Natural killer cell (primary cell): ENCODE data around the gene ALK. TPM values are rescaled to one million over a fixed set of nuclear protein-coding genes. Genes with fewer than 3 reads are reported as not detected.

Experiments
- ATAC-seq, 3 donors: fragments of 150-1000 bp in 2 of 3; fragments of 200-7000 bp in 1 of 3; cut with Tn5 transposase; 1 replicate in 1 of 3; 2 replicates in 2 of 3; pipeline ENCODE4 v1.10.0; 2021; ENCODE audit warnings: mild to moderate bottlenecking in 2 of 3, moderate library complexity in 2 of 3
- DNase-seq, 2 donors: peaks; one replicate each; pipeline versions ENCODE4 v3.0.0 to v3.0.0-alpha.2; 2013 to 2021; ENCODE audit warnings: mixed read lengths in 1 of 2
- H3K27ac ChIP-seq: one replicate; pipeline ENCODE4 v1.5.1; 2013; ENCODE audit warnings: mild to moderate bottlenecking, low read length
- H3K27me3 ChIP-seq: one replicate; pipeline ENCODE4 v1.6.1; 2013; ENCODE audit warnings: low read length; ENCODE audit not compliant: control insufficient read depth, insufficient read depth
- H3K36me3 ChIP-seq: one replicate; pipeline ENCODE4 v1.6.1; 2013; ENCODE audit warnings: low read length; ENCODE audit not compliant: control insufficient read depth, insufficient read depth
- H3K4me1 ChIP-seq: one replicate; pipeline ENCODE4 v1.6.1; 2013; ENCODE audit warnings: low read length; ENCODE audit not compliant: control insufficient read depth, insufficient read depth
- H3K4me3 ChIP-seq: one replicate; pipeline ENCODE4 v1.5.1; 2013; ENCODE audit warnings: low read length
- H3K9me3 ChIP-seq: one replicate; pipeline ENCODE4 v1.6.1; 2013; ENCODE audit warnings: low read length; ENCODE audit not compliant: control insufficient read depth, insufficient read depth
- H3K27ac Mint-ChIP-seq, 2 donors: one replicate each; pipeline ENCODE4 v1.8.0; 2022; ENCODE audit warnings: mild to moderate bottlenecking in 2 of 2, mixed read lengths in 2 of 2, moderate library complexity in 1 of 2
- H3K27me3 Mint-ChIP-seq, 2 donors: one replicate each; pipeline ENCODE4 v1.8.0; 2022; ENCODE audit warnings: low read depth in 2 of 2, mixed read lengths in 2 of 2
- H3K36me3 Mint-ChIP-seq: one replicate; pipeline ENCODE4 v1.8.0; 2022; ENCODE audit warnings: mixed read lengths
- H3K4me1 Mint-ChIP-seq, 2 donors: one replicate each; pipeline ENCODE4 v1.8.0; 2022; ENCODE audit warnings: mixed read lengths in 2 of 2
- H3K4me3 Mint-ChIP-seq: one replicate; pipeline ENCODE4 v1.8.0; 2022; ENCODE audit warnings: mild to moderate bottlenecking, moderate library complexity, mixed read lengths
- H3K9me3 Mint-ChIP-seq, 2 donors: one replicate each; pipeline ENCODE4 v1.8.0; 2022; ENCODE audit warnings: mixed read lengths in 2 of 2
- CTCF ChIP-seq: fragments of 200-600 bp; IDR thresholded peaks from one replicate; pipeline ENCODE4 v1.8.0; 2022; ENCODE audit warnings: antibody characterized with exemption
- WGBS: methylation state at CpG from one replicate; pipeline ENCODE4 v1.1.7; 2013; ENCODE audit warnings: missing lambda C conversion rate; ENCODE audit not compliant: insufficient coverage; 5-methylcytosine and 5-hydroxymethylcytosine counted together
- intact Hi-C: fragments of 100-400 bp; cut with micrococcal nuclease; formaldehyde crosslinking; loops from one replicate; pipeline ENCODE4 v1.14.2; 2022
- total RNA-seq, 4 donors: library from RNA; stranded (reverse); fragments of 120-200 nt in 1 of 4; gene quantifications; one replicate each; pipeline versions ENCODE4 v1.2.3 to v1.2.4, GENCODE V29; 2013 to 2022

The ALK gene
- total RNA-seq, 3 donors from 2014 or later (not counting 1 experiment from before 2014, with no cell fraction given) = not detected

GRCh38 chr2:29191817-29192216 is 729.6 kb downstream of the ALK start:
- no peak for ATAC-seq
- H3K27ac ChIP-seq = no peak overlapping the region
- H3K27me3 Mint-ChIP-seq = no peaks in the 10 kb centered on the region
- H3K36me3 ChIP-seq = peaks cover 12% of the 10 kb centered on the region
- no peak overlapping the region for H3K27ac Mint-ChIP-seq
- no peaks in the 10 kb centered on the region for H3K27me3 ChIP-seq
- 93% methylated on average over 5 of the region's 6 CpGs for WGBS
- no peaks in the 10 kb centered on the region for H3K9me3 ChIP-seq
- H3K4me3 Mint-ChIP-seq = no peak overlapping the region
- no peaks in the 10 kb centered on the region for H3K4me1 ChIP-seq
- peaks cover 7% of the 10 kb centered on the region for H3K36me3 Mint-ChIP-seq
- TF ChIP-seq CTCF = no peak
- no peaks in the 10 kb centered on the region for H3K9me3 Mint-ChIP-seq
- DNase-seq = no peak
- intact Hi-C loops = no loop called here
- H3K4me1 Mint-ChIP-seq = peaks cover 4 to 5% of the 10 kb centered on the region in 2 donors
- no peak overlapping the region for H3K4me3 ChIP-seq

DNA sequence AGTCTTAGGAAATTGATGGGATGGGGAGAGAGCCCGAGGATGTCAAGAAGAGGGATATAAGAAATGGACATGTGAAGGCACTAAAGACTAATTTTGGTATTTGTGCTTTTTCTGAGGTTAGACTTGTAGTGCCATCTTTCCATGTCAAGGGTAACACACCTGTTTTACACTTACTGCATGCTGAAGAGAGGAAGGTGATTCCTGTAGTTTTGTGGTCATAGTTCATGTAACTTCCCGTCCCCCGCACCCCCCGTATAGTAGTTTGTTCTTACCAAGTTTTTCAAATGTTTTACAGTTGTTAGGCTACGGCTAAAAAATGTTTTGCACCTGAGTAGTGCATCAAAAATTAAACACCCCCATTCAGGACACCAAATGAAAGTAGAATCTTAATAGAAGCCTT is 732.3 kb downstream of the ALK start:
- no peak for DNase-seq

GRCh38 chr2:29187926-29188325 is 733.5 kb downstream of the ALK start:
- Histone ChIP-seq H3K4me3 (no peak overlapping the region), H3K9me3 (no peaks in the 10 kb centered on the region), H3K4me1 (no peaks in the 10 kb centered on the region), H3K27me3 (no peaks in the 10 kb centered on the region), H3K27ac (no peak overlapping the region), H3K36me3 (peaks cover 22% of the 10 kb centered on the region)
- no peak for TF ChIP-seq CTCF
- Mint-ChIP-seq H3K4me1 (no peaks in the 10 kb centered on the region), H3K36me3 (peaks cover 7% of the 10 kb centered on the region), H3K27ac (no peak overlapping the region), H3K9me3 (no peaks in the 10 kb centered on the region), H3K4me3 (no peak overlapping the region), H3K27me3 (no peaks in the 10 kb centered on the region)
- no peak for ATAC-seq
- intact Hi-C loops = no loop called here
- 91% methylated on average over 2 of the region's 2 CpGs for WGBS
- DNase-seq = no peak

More for the DNA sequence above, 732.3 kb downstream of the ALK start:
- no peaks in the 10 kb centered on the region for H3K4me1 ChIP-seq
- Mint-ChIP-seq H3K4me1 (no peaks in the 10 kb centered on the region), H3K9me3 (no peaks in the 10 kb centered on the region), H3K36me3 (peaks cover 7% of the 10 kb centered on the region), H3K4me3 (no peak overlapping the region), H3K27me3 (no peaks in the 10 kb centered on the region), H3K27ac (no peak overlapping the region)
- no peaks in the 10 kb centered on the region for H3K27me3 ChIP-seq
- H3K36me3 ChIP-seq = peaks cover 17% of the 10 kb centered on the region
- no peak for TF ChIP-seq CTCF
- no peak overlapping the region for H3K27ac ChIP-seq
- H3K4me3 ChIP-seq = no peak overlapping the region
- peak in 1 of 3 donors; percentile 48 for ATAC-seq
- WGBS = 15% methylated on average over 1 of the region's 5 CpGs
- no peaks in the 10 kb centered on the region for H3K9me3 ChIP-seq
- intact Hi-C loops = no loop called here

GRCh38 chr2:29186817-29187216 is 734.6 kb downstream of the ALK start:
- no peaks in the 10 kb centered on the region for H3K27me3 Mint-ChIP-seq
- no peak overlapping the region for H3K27ac Mint-ChIP-seq
- no peaks in the 10 kb centered on the region for H3K9me3 Mint-ChIP-seq
- peaks cover 24% of the 10 kb centered on the region for H3K36me3 ChIP-seq
- H3K9me3 ChIP-seq = no peaks in the 10 kb centered on the region
- no peaks in the 10 kb centered on the region for H3K27me3 ChIP-seq
- no CpG with 5 or more reads among the region's 1 CpG for WGBS
- ATAC-seq = no peak
- no peak overlapping the region for H3K27ac ChIP-seq
- no peak for DNase-seq
- no peaks in the 10 kb centered on the region for H3K4me1 Mint-ChIP-seq
- no peak for TF ChIP-seq CTCF
- H3K4me1 ChIP-seq = no peaks in the 10 kb centered on the region
- peaks cover 15% of the 10 kb centered on the region for H3K36me3 Mint-ChIP-seq
- no peak overlapping the region for H3K4me3 ChIP-seq
- H3K4me3 Mint-ChIP-seq = no peak overlapping the region
- intact Hi-C loops = no loop called here
